ENCODE data around the gene CACNA2D2.

The CACNA2D2 gene

DNA sequence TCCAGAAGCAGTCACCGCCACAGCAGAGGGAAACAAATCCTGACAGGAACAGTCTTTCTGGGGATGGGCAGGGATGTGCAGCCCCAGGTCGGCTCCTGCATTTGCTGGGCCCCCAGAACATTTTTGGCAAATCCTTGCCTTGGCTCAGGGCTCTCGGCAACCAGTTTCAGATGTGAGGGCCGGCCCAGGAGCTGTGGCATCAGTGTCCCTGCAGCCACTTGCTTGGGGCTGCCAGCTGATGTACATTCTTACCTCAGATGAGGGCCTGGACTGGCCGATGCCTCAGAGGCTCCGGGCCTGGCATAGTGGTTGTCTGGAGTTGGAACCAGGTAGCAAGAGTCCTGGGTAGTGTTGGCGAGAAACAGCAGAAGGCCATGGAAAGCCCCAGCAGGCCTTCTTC lies 148.6 kb downstream of the CACNA2D2 start:
- Histone ChIP-seq H3K27me3 (ENCODE audit: insufficient read depth, poor library complexity, severe bottlenecking) (no peaks in the 10 kb centered on the region), H3K27ac (replicated peaks) (no peak overlapping the region), H3K4me3 (replicated peaks; ENCODE audit: insufficient read depth, low read length) (no peak overlapping the region)
- no peak for DNase-seq (ENCODE audit: low read depth in 1 of 2, low spot score in 1 of 2)
- TF ChIP-seq, protein P1, sequence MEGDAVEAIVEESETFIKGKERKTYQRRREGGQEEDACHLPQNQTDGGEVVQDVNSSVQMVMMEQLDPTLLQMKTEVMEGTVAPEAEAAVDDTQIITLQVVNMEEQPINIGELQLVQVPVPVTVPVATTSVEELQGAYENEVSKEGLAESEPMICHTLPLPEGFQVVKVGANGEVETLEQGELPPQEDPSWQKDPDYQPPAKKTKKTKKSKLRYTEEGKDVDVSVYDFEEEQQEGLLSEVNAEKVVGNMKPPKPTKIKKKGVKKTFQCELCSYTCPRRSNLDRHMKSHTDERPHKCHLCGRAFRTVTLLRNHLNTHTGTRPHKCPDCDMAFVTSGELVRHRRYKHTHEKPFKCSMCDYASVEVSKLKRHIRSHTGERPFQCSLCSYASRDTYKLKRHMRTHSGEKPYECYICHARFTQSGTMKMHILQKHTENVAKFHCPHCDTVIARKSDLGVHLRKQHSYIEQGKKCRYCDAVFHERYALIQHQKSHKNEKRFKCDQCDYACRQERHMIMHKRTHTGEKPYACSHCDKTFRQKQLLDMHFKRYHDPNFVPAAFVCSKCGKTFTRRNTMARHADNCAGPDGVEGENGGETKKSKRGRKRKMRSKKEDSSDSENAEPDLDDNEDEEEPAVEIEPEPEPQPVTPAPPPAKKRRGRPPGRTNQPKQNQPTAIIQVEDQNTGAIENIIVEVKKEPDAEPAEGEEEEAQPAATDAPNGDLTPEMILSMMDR (IDR thresholded peaks at IDR 0.05; ENCODE audit: insufficient read depth, low read length) = no peak
- TF ChIP-seq, protein P2, sequence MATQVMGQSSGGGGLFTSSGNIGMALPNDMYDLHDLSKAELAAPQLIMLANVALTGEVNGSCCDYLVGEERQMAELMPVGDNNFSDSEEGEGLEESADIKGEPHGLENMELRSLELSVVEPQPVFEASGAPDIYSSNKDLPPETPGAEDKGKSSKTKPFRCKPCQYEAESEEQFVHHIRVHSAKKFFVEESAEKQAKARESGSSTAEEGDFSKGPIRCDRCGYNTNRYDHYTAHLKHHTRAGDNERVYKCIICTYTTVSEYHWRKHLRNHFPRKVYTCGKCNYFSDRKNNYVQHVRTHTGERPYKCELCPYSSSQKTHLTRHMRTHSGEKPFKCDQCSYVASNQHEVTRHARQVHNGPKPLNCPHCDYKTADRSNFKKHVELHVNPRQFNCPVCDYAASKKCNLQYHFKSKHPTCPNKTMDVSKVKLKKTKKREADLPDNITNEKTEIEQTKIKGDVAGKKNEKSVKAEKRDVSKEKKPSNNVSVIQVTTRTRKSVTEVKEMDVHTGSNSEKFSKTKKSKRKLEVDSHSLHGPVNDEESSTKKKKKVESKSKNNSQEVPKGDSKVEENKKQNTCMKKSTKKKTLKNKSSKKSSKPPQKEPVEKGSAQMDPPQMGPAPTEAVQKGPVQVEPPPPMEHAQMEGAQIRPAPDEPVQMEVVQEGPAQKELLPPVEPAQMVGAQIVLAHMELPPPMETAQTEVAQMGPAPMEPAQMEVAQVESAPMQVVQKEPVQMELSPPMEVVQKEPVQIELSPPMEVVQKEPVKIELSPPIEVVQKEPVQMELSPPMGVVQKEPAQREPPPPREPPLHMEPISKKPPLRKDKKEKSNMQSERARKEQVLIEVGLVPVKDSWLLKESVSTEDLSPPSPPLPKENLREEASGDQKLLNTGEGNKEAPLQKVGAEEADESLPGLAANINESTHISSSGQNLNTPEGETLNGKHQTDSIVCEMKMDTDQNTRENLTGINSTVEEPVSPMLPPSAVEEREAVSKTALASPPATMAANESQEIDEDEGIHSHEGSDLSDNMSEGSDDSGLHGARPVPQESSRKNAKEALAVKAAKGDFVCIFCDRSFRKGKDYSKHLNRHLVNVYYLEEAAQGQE (IDR thresholded peaks at IDR 0.05; ENCODE audit: insufficient replicate concordance, low read depth) = no peak
- TF ChIP-seq SPI1 (IDR thresholded peaks at IDR 0.05; ENCODE audit: borderline replicate concordance, low read depth) (no peak), GABPA (IDR thresholded peaks at IDR 0.05; ENCODE audit: low read depth) (no peak), POLR2AphosphoS5 (IDR thresholded peaks at IDR 0.05; ENCODE audit: low read depth) (no peak)

DNA sequence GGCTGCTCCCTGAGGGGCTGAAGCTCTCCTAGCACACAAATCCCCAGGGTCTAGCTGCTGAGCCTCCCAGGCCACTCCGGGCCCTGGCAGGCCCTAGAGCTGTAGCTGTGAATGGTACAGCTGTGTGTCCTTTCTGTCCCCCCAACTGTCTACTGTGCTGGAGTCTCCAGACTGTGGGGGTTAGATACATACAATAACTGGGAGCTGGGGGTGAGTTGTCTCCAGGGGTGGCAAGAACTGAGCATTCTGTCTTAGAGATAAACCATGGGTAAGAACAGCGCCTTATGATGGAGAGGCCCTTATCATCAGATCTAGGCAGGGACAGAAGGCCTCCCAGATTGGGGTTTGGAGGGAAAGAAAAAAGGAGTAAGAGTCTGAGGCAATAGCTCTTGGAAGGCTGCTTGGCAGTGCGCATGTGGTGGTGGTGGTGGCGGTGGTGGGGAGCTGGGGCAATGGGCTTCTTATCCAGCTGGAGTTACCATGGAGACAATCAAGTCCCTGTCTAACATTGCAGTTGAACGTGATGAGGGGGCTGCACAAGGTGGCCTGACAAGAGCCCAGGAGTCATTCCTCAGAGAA lies 149.2 kb downstream of the CACNA2D2 start:
- no peak overlapping the region for H3K27ac ChIP-seq (replicated peaks)
- TF ChIP-seq POLR2AphosphoS5 (IDR thresholded peaks at IDR 0.05; ENCODE audit: low read depth) (no peak), GABPA (IDR thresholded peaks at IDR 0.05; ENCODE audit: low read depth) (no peak), SPI1 (IDR thresholded peaks at IDR 0.05; ENCODE audit: borderline replicate concordance, low read depth) (no peak)
- TF ChIP-seq, protein P1 (IDR thresholded peaks at IDR 0.05; ENCODE audit: insufficient read depth, low read length) = no peak
- TF ChIP-seq, protein P2 (IDR thresholded peaks at IDR 0.05; ENCODE audit: insufficient replicate concordance, low read depth) = no peak
- no peak overlapping the region for H3K4me3 ChIP-seq (replicated peaks; ENCODE audit: insufficient read depth, low read length)
- H3K27me3 ChIP-seq (ENCODE audit: insufficient read depth, poor library complexity, severe bottlenecking) = no peaks in the 10 kb centered on the region
- no peak for DNase-seq (ENCODE audit: low read depth in 1 of 2, low spot score in 1 of 2)

DNA sequence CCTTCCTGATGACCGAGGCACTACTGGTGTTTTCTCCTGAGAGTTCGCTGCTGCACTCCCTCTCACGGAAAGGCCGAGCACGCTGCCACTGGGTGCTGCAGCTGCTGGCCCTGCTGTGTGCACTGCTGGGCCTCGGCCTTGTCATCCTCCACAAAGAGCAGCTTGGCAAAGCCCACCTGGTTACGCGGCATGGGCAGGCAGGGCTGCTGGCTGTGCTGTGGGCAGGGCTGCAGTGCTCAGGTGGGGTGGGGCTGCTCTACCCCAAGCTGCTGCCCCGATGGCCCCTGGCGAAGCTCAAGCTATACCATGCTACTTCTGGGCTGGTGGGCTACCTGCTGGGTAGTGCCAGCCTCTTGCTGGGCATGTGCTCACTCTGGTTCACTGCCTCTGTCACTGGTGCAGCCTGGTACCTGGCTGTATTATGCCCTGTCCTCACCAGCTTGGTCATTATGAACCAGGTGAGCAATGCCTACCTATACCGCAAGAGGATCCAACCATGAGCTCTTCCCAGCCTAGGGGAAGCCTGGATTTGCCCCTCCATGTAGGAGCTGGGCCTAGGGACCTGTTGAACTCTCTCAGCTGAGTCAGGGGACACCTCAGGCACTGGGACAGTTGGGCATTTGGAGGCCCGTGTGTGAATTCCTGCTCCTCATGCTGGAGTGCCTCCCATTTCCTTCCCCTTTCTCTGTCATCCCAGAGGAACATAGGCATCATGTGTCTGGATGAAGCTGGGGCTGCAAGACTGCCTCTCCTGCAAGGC lies 150.0 kb downstream of the CACNA2D2 start:
- no peak for DNase-seq (ENCODE audit: low read depth in 1 of 2, low spot score in 1 of 2)
- Histone ChIP-seq H3K4me3 (replicated peaks; ENCODE audit: insufficient read depth, low read length) (no peak overlapping the region), H3K27ac (replicated peaks) (no peak overlapping the region), H3K27me3 (ENCODE audit: insufficient read depth, poor library complexity, severe bottlenecking) (no peaks in the 10 kb centered on the region)
- TF ChIP-seq, protein P2 (IDR thresholded peaks at IDR 0.05; ENCODE audit: insufficient replicate concordance, low read depth) = no peak
- TF ChIP-seq POLR2AphosphoS5 (IDR thresholded peaks at IDR 0.05; ENCODE audit: low read depth) = 0 out of 2 replicates have a peak, but pooled peaks have one; percentile 40
